Urinary bladder (tissue), 4 donors: ENCODE measurements around the gene AGR2. TPM values are rescaled to one million over a fixed set of nuclear protein-coding genes. Genes with fewer than 3 reads are reported as not detected.
A peak's percentile ranks its signal among the peaks of the same experiment; 100 is the strongest.
"Not testable (repeated sequence)": the region's sequence is repeated elsewhere in the genome, so short reads cannot be mapped to it uniquely, and the experiment has no call there.

Source experiments
- DNase-seq: peaks from one replicate; pipeline ENCODE4 v3.0.0-alpha.2; 2015; ENCODE audit errors: extremely low spot score
- H3K27ac ChIP-seq: one replicate; pipeline ENCODE4 v1.5.1; 2013; ENCODE audit warnings: low read depth, mild to moderate bottlenecking, moderate library complexity
- H3K36me3 ChIP-seq: one replicate; pipeline ENCODE4 v1.6.1; 2013; ENCODE audit warnings: mild to moderate bottlenecking, moderate library complexity; ENCODE audit not compliant: insufficient read depth
- H3K4me1 ChIP-seq: one replicate; pipeline ENCODE4 v1.6.1; 2013; ENCODE audit warnings: mild to moderate bottlenecking, moderate library complexity; ENCODE audit not compliant: insufficient read depth
- H3K4me3 ChIP-seq: one replicate; pipeline ENCODE4 v1.5.1; 2013; ENCODE audit warnings: low read depth, low read length
- WGBS: extraction: QIAGEN DNeasy Blood & Tissue Kit; methylation state at CpG from one replicate; pipeline ENCODE4 v1.1.7; 2013; 5-methylcytosine and 5-hydroxymethylcytosine counted together
- polyA plus RNA-seq: library from polyadenylated mRNA; stranded (reverse); fragments of 200-250 nt; gene quantifications from one replicate; pipeline ENCODE4 v1.2.3, GENCODE V29; 2013
- total RNA-seq: library from RNA; depleted of rRNA; stranded (reverse); fragments of >200 nt; gene quantifications from one replicate; pipeline ENCODE4 v1.2.3, GENCODE V29; 2014
- donor health status: healthy with polysubstance abuse.
- donor health status: healthy.

Gene AGR2
- total and polyA plus RNA-seq, 2 donors, result 57.3 to 88.3 TPM

DNA sequence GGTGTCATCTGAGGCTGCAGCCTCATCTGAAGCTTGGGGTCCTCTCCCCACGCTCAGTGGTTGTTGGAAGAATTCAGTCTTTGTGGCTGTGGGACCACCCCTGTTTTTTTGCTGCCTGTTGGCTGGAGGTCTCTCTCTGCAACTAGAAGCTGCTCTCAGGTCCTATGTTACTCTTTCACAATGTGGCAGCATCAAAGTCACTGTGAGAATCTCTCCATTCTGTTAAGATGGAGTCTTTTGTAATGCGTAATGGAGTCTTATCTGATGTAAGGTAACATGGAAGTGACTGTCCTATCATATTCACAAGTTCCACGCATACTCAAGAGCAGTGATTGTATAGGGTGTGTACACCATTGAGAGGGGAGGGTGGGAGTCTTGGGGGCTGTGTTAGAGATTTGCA lies 26.3 kb downstream of the AGR2 start:
- H3K4me1 ChIP-seq, result no peaks in the 10 kb centered on the region
- no peaks in the 10 kb centered on the region for H3K36me3 ChIP-seq
- WGBS, result 97% methylated on average over 3 of the region's 3 CpGs
- DNase-seq, result no peak
- no peak overlapping the region for H3K27ac ChIP-seq
- H3K4me3 ChIP-seq, result no peak overlapping the region

DNA sequence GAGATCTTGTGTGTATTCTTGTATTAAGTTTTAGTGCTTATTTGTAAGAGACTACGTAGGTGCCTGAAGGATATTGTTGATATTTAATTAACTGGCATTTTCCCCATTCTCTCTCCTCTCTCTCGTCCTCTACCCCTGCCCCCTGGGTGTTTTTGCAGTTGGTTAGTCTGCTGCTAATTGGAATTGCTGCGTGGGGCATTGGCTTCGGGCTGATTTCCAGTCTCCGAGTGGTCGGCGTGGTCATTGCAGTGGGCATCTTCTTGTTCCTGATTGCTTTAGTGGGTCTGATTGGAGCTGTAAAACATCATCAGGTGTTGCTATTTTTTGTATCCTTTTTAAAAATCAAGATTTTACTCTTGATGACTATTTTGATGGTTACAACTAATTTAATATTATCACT lies 28.7 kb downstream of the AGR2 start:
- Histone ChIP-seq H3K36me3 (no peaks in the 10 kb centered on the region), H3K4me1 (no peaks in the 10 kb centered on the region), H3K4me3 (no peak overlapping the region), H3K27ac (no peak overlapping the region)
- no peak for DNase-seq
- WGBS, result 95% methylated on average over 7 of the region's 7 CpGs

DNA sequence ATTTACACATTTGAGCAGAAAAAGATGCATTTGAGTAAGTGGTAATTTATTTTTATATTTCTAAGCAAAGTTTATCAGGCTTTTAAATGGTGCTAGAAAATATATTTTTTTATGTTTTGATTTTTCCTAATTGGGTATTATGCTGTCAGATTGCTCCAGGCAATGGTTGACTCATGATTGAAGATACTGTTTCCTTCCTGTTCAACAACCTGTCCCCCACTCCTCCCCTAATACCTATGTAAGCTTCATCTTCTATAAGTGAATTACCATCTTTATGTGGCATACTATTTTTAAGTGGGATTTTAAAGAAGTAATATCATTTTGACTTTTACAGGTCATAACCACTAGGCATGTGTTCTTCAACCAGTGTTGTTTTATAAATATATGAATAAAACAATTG lies 29.8 kb downstream of the AGR2 start:
- Histone ChIP-seq H3K36me3 (no peaks in the 10 kb centered on the region), H3K4me1 (no peaks in the 10 kb centered on the region), H3K27ac (no peak overlapping the region), H3K4me3 (no peak overlapping the region)
- no peak for DNase-seq

DNA sequence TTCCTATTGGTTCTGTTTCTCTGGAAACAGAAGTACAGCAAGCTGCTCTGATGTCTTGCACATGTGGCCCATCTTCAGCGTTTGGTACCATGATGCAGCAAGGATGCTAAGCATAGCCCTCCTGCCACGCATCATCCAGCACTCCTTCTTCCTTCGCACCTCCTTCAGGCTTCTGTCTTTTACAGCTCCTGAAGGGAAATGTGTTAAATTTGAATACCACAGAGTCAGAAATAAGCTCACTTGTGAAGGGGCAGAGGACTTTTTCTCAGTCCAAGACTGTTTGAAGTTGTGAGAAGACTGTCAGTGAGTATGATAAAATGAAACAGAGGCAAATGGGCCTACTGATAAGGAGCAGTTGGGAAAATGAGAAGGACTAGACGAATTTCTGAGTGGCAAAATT lies 30.5 kb downstream of the AGR2 start:
- no peak for DNase-seq
- Histone ChIP-seq H3K36me3 (no peaks in the 10 kb centered on the region), H3K4me1 (no peaks in the 10 kb centered on the region), H3K27ac (no peak overlapping the region), H3K4me3 (no peak overlapping the region)
- WGBS, result 83% methylated on average over 4 of the region's 4 CpGs

DNA sequence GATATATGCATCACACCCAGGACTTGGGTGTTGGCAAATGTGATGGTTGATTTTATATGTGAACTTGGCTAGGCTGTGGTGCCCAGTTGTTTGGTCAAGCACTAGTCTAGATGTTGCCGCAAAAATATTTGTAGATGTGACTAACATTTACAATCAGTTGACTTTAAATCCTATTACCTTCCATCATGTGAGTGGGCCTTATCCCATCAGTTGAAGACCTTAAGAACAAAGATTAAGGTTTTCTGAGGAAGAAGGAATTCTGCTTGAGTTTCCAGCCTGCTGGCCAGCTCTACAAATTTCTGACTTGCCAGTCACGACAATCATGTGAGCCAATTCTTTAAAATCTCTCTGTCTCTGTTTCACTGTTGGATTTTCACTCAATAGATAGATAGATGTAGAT lies 30.9 kb downstream of the AGR2 start:
- DNase-seq, result no peak
- H3K4me1 ChIP-seq, result no peaks in the 10 kb centered on the region
- no peak overlapping the region for H3K27ac ChIP-seq
- no peak overlapping the region for H3K4me3 ChIP-seq
- WGBS, result 88% methylated on average over 2 of the region's 2 CpGs
- no peaks in the 10 kb centered on the region for H3K36me3 ChIP-seq

DNA sequence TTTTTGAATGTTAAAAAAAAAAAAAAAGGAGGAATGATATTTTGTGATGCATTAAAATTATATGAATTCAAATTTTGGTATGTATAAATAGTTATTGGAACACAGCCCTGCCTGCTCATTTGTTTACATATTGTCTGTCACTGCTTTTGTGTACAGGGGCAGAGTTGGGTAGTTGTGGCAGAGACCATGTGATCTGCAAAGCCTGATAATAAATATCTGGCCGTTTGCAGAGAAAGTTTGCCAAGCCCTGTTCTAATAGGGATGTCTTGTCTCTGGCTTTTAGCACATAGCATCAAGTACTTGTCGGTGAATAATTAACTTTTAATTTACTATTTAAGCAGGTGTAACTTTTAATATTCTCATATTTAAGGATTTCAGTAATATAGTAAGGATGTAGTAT lies 31.5 kb downstream of the AGR2 start:
- WGBS, result 28% methylated on average over 2 of the region's 2 CpGs
- no peaks in the 10 kb centered on the region for H3K4me1 ChIP-seq
- no peak for DNase-seq
- H3K36me3 ChIP-seq, result no peaks in the 10 kb centered on the region
- H3K4me3 ChIP-seq, result no peak overlapping the region
- H3K27ac ChIP-seq, result no peak overlapping the region

DNA sequence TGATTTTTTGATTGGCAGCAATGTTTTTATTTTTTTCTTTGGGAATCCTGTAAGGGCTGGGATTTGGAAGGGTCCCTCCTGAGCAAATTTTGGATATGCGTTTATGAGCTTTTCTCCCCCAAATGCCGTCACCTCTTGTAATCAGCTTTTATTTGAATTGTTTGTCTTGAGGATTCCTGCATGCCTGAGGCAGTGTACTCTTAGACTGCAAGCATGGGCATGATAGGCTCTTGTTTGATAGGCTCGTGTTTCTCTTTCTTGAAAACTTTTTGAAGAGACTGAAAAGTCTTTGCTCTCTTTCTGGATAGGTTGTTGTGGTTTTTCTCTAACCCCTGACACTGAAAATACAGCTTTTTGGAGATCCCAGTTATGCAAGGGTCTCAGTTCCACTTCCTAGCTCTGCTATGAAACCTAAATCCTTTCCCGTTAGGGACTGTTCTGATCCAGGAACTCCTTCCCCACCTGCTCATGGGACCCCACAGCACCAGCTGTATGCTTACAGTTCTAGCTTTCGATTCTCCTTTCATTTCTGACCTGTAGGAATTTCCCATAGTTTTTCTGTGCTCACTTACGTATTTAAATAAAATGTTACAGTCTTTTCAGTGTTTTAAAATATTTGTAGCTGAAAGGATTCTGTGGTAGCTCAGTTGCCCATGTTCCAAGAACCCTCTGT lies 34.0 kb downstream of the AGR2 start:
- peak overlapping the region; percentile 38 for H3K27ac ChIP-seq
- WGBS, result 63% methylated on average over 6 of the region's 6 CpGs
- H3K4me3 ChIP-seq, result peak overlapping the region; percentile 9
- no peaks in the 10 kb centered on the region for H3K4me1 ChIP-seq
- no peaks in the 10 kb centered on the region for H3K36me3 ChIP-seq
- DNase-seq, result no peak

DNA sequence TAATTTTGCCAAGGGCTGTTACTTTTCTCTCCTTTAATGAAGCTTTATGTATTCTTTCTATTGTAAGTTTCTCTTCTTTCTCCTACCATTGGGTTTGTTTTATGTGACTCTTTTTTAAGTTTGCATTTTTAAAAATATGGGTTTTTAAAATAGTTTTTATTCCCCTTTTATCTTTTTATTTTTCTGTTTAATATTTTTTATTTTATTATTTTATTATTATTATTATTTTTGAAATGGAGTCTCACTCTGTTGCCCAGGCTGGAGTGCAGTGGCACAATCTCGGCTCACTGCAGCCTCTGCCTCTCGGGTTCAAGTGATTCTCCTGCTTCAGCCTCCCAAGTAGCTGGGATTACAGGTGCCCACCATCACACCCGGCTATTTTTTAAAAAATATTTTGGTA lies 34.8 kb downstream of the AGR2 start:
- WGBS, result 97% methylated on average over 3 of the region's 3 CpGs
- not testable (repeated sequence) for H3K36me3 ChIP-seq, H3K4me1 ChIP-seq, H3K4me3 ChIP-seq, H3K27ac ChIP-seq, DNase-seq

DNA sequence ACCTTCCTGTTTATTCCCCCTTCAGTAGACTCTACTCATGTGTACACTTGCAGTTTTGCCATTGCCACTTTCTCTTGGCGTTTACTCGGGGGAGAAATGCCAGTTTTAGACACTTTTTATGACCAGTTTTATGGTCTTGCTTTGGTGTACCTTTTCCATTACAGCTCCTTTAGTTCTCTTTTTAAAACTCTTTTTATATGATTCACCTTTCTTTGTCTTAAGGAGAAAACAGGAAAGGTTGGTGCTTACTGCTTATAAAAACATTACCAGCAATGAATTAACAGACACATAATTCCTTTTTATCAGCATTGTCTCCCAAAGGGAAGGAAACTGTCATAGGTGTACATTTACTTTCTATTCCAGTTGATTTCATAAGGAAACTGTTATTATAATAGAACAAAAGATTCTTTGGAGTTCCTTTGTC lies 39.4 kb downstream of the AGR2 start:
- no peak overlapping the region for H3K4me3 ChIP-seq
- no peaks in the 10 kb centered on the region for H3K36me3 ChIP-seq
- no peak overlapping the region for H3K27ac ChIP-seq
- no peak for DNase-seq
- 68% methylated on average over 2 of the region's 2 CpGs for WGBS
- no peaks in the 10 kb centered on the region for H3K4me1 ChIP-seq

DNA sequence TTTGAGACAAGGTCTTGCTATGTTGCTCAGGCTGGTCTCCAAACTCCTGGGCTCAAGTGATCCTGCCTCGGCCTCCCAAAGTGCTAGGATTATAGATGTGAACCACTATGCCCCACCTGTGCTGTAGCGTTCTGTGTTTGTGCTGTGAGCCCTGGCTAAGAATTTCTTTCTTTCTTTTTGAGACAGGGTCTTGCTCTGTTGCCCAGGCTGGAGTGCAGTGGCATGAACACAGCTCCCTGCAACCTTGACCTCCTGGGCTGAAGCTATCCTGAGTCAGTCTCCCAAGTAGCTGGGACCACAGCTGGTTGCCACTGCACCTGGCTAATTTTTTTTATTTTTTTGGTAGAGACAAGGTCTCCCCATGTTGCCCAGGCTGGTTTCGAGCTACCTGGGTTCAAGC lies 39.9 kb downstream of the AGR2 start:
- H3K36me3 ChIP-seq, result no peaks in the 10 kb centered on the region
- 95% methylated on average over 3 of the region's 3 CpGs for WGBS
- no peaks in the 10 kb centered on the region for H3K4me1 ChIP-seq
- H3K4me3 ChIP-seq, result no peak overlapping the region
- no peak for DNase-seq
- H3K27ac ChIP-seq, result no peak overlapping the region

DNA sequence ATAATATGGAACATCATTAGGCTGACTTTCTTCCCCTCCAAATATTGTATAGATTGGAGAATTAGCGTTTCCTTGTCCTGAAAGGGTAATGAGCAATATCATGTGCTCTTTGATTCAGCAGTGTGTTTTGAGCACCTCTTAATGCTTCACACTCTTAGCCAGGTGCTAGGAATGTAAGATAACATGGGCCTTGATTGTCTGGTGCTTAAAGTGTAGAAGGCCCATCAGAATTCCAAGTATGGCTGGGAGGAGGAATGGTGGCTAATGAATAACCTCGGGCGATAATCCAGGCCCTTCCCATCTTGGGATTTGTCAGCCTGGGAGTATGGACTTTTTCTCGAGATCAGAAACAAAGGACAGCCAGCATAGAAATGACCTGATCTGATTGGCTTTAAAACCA lies 42.6 kb downstream of the AGR2 start:
- Histone ChIP-seq H3K4me1 (no peaks in the 10 kb centered on the region), H3K27ac (no peak overlapping the region), H3K36me3 (no peaks in the 10 kb centered on the region), H3K4me3 (no peak overlapping the region)
- 95% methylated on average over 4 of the region's 4 CpGs for WGBS
- DNase-seq, result no peak

DNA sequence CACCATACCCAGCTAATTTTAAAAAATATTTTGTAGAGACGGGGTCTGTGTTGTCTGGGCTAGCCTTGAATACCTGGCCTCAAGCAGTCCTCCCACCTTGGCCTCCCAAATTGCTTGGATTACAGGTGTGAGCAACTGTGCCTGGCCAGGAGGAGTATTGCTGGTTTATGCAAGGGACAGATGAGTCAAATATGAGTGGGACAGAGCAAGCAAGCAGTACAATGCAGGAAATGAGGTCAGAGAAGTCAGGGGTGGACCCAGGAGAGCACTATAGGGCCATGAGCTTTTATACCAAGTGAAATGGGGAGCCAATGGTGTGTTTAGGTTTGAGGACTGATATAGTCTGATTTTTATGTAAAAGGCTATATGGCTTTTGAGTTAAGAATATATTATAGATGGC lies 45.0 kb downstream of the AGR2 start:
- WGBS, result 95% methylated on average over 1 of the region's 1 CpG
- Histone ChIP-seq H3K27ac (no peak overlapping the region), H3K36me3 (no peaks in the 10 kb centered on the region), H3K4me1 (no peaks in the 10 kb centered on the region), H3K4me3 (no peak overlapping the region)
- DNase-seq, result no peak

DNA sequence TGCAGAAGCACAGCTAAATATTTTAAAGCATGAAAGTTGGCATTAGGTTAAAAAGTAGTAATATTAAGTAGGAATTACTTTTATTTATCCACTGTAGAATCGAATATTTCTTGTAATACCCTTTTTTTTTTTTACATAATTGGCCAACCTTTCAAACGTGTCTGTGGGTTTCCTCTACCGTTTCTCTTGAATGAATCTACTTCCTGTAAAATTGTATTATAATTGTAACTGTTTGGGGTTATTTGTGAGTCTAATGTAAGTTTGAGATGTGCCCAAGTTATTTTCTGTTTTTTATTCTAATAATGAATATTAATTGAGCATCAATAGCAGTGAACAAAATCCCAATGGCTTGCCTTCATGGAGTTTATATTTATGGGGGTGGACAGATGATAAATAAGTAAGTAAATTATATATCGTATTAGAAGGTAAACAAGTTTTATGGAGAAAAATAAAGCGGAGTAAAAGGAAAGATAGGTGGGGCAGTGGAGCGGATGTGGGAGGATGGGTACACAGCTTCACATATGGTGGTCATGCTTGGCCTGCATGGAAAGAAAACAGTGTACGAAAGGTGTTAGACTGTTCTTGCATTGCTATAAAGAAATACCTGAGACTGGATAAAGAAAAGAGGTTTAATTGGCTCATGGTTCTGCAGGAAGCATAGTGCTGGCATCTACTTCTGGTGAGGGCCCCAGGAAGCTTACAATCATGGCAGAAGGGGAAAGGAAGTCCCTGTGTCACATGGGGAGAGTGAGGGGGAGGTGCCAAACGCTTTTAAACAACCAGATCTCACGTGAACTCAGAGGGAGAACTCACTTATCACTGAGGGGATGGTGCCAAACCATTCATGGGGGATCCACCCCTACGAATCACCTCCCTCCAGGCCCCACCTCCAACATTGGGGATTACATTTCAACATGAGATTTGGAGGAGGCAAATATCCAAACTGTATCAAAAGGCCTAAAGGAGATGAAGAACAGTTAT lies 45.9 kb downstream of the AGR2 start:
- Histone ChIP-seq H3K36me3 (no peaks in the 10 kb centered on the region), H3K27ac (no peak overlapping the region), H3K4me3 (no peak overlapping the region), H3K4me1 (no peaks in the 10 kb centered on the region)
- no peak for DNase-seq
- 84% methylated on average over 10 of the region's 10 CpGs for WGBS

DNA sequence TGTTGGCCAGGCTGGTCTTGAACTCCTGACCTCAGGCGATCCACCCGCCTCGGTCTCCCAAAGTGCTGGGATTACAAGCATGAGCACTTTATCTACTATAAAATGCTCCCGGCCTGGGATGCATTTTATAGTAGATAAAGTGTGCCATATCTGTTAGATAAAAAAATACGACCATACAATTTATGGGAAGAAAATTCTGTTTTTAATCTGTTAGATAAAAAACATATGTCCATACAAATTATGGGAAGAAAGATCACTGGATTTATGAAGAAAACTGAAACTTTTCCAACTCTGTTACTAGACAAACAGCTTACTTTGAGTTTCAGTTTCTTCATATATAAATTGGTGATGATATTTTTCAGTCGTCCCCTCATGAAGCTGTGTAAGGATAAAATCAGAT lies 46.8 kb downstream of the AGR2 start:
- DNase-seq, result no peak
- WGBS, result 51% methylated on average over 6 of the region's 6 CpGs
- H3K4me1 ChIP-seq, result no peaks in the 10 kb centered on the region
- H3K4me3 ChIP-seq, result no peak overlapping the region
- H3K27ac ChIP-seq, result no peak overlapping the region
- no peaks in the 10 kb centered on the region for H3K36me3 ChIP-seq
